OCI-LY1 (cell line): ENCODE data around the gene TMTC3.

ENCODE experiments used
- H2AFZ ChIP-seq: fragments of 200-600 bp; sonication (generic), shearing (Covaris generic); 2 replicates; pipeline ENCODE4 v1.6.0; 2014; ENCODE audit warnings: antibody characterized with exemption, mild to moderate bottlenecking, low read length
- H3F3A ChIP-seq: fragments of 200-600 bp; sonication (generic), shearing (Covaris generic); 2 replicates; pipeline ENCODE4 v1.6.0; 2014; ENCODE audit warnings: mild to moderate bottlenecking, antibody characterized with exemption, low read length, moderate library complexity; ENCODE audit not compliant: insufficient read depth
- H3K27ac ChIP-seq: fragments of 200-600 bp; sonication (generic); 2 replicates; pipeline ENCODE4 v1.5.1; 2014; ENCODE audit warnings: low read length, mixed run types, mild to moderate bottlenecking, low read depth; ENCODE audit not compliant: poor library complexity, severe bottlenecking
- H3K27me3 ChIP-seq: fragments of 200-600 bp; sonication (generic); 2 replicates; pipeline ENCODE4 v1.6.0; 2014; ENCODE audit warnings: antibody characterized with exemption, mild to moderate bottlenecking, low read length, moderate library complexity; ENCODE audit not compliant: insufficient read depth
- H3K36me3 ChIP-seq: fragments of 200-600 bp; sonication (generic); 2 replicates; pipeline ENCODE4 v1.6.1; 2014; ENCODE audit warnings: mild to moderate bottlenecking, antibody characterized with exemption, low read length, moderate library complexity, mixed read lengths; ENCODE audit not compliant: insufficient read depth
- H3K4me1 ChIP-seq: fragments of 200-600 bp; sonication (generic); 2 replicates; pipeline ENCODE4 v1.5.1; 2014; ENCODE audit warnings: mild to moderate bottlenecking, low read length, moderate library complexity; ENCODE audit not compliant: insufficient read depth, severe bottlenecking
- H3K4me2 ChIP-seq: fragments of 200-600 bp; sonication (generic), shearing (Covaris generic); 2 replicates; pipeline ENCODE4 v1.6.1; 2014; ENCODE audit warnings: low read length
- H3K4me3 ChIP-seq: fragments of 200-600 bp; sonication (generic); 2 replicates; pipeline ENCODE4 v1.5.1; 2014; ENCODE audit warnings: low read length, low read depth, mild to moderate bottlenecking, mixed read lengths; ENCODE audit not compliant: poor library complexity, severe bottlenecking
- H3K79me2 ChIP-seq: fragments of 200-600 bp; shearing (Covaris generic); 2 replicates; pipeline ENCODE4 v1.6.1; 2016; ENCODE audit warnings: mixed run types, low read length, mixed read lengths; ENCODE audit not compliant: insufficient read depth
- H3K9ac ChIP-seq: fragments of 200-600 bp; sonication (generic), shearing (Covaris generic); 2 replicates; pipeline ENCODE4 v1.6.1; 2014; ENCODE audit warnings: mild to moderate bottlenecking, low read length, mixed read lengths
- H3K9me2 ChIP-seq: fragments of 200-600 bp; sonication (generic), shearing (Covaris generic); 2 replicates; pipeline ENCODE4 v1.6.1; 2014; ENCODE audit warnings: low read depth, mild to moderate bottlenecking, low read length, mixed read lengths
- H3K9me3 ChIP-seq: fragments of 200-600 bp; shearing (Covaris generic); 2 replicates; pipeline ENCODE4 v1.6.1; 2014; ENCODE audit warnings: low read length, mixed read lengths
- H4K20me1 ChIP-seq: fragments of 200-600 bp; sonication (generic), shearing (Covaris generic); 2 replicates; pipeline ENCODE4 v1.6.0; 2016; ENCODE audit warnings: mild to moderate bottlenecking, low read length; ENCODE audit not compliant: insufficient read depth
- EZH2 ChIP-seq: fragments of 200-600 bp; sonication (generic), shearing (Covaris generic); IDR thresholded peaks from 2 replicates; pipeline ENCODE4 v1.8.0; 2017; ENCODE audit warnings: borderline replicate concordance, mixed run types, mild to moderate bottlenecking, antibody characterized with exemption, low read length, moderate library complexity, mixed read lengths
- TF ChIP-seq, protein P1 (sequence below): fragments of 200-600 bp; sonication (generic), shearing (Covaris generic); IDR thresholded peaks from 2 replicates; pipeline ENCODE4 v1.5.1; 2017; ENCODE audit warnings: mild to moderate bottlenecking, antibody characterized with exemption, low read length, moderate library complexity, mixed read lengths

The TMTC3 gene

DNA sequence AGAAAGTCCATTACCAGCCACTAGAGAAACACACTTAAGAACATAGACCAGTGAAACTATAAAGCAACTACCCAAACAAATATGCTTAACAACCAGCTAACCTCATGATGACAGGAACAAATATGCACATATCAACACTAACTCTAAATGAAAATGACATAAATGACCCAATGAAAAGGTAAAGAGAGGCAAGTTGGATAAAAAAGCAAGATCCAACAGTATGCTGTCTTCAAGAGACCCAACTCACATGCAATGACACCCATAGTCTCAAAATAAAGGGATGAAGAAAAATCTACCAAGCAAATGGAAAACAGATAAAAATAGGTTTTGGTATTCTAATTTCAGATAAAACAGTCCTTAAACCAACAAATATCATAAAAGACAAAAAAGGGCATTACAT, 77.8 kb downstream of the TMTC3 start:
- no peaks in the 10 kb centered on the region for H3K27me3 ChIP-seq
- no peak overlapping the region for H3K9ac ChIP-seq
- H2AFZ ChIP-seq = no peak overlapping the region
- H3K9me2 ChIP-seq = no peaks in the 10 kb centered on the region
- no peaks in the 10 kb centered on the region for H3K4me1 ChIP-seq
- no peaks in the 10 kb centered on the region for H4K20me1 ChIP-seq
- no peak overlapping the region for H3K27ac ChIP-seq
- no peak overlapping the region for H3K4me2 ChIP-seq
- TF ChIP-seq, protein P1, sequence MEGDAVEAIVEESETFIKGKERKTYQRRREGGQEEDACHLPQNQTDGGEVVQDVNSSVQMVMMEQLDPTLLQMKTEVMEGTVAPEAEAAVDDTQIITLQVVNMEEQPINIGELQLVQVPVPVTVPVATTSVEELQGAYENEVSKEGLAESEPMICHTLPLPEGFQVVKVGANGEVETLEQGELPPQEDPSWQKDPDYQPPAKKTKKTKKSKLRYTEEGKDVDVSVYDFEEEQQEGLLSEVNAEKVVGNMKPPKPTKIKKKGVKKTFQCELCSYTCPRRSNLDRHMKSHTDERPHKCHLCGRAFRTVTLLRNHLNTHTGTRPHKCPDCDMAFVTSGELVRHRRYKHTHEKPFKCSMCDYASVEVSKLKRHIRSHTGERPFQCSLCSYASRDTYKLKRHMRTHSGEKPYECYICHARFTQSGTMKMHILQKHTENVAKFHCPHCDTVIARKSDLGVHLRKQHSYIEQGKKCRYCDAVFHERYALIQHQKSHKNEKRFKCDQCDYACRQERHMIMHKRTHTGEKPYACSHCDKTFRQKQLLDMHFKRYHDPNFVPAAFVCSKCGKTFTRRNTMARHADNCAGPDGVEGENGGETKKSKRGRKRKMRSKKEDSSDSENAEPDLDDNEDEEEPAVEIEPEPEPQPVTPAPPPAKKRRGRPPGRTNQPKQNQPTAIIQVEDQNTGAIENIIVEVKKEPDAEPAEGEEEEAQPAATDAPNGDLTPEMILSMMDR = no peak
- no peak for TF ChIP-seq EZH2
- no peaks in the 10 kb centered on the region for H3K36me3 ChIP-seq
- H3K9me3 ChIP-seq = 0 out of 2 replicates have a peak, but pooled peaks cover 4% of the 10 kb centered on the region
- no peaks in the 10 kb centered on the region for H3K79me2 ChIP-seq
- H3F3A ChIP-seq = no peaks in the 10 kb centered on the region
- H3K4me3 ChIP-seq = no peak overlapping the region

DNA sequence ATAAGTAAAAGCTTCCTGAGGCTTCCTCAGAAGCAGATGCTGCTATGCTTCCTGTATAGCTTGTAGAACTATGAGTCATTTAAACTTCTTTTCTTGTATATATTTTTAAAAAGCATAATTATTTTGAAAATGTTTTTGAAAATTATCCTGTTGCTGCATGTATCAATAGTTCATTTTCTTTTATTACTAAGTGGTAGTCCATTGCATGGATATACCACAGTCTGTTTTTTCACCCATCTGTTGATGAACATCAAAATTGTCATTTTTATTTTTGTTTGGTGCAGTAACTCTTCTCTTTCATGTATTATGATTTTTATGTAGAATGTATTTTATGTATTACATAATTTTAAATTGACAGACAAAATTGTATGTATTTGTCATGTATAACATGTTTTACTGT, 81.4 kb downstream of the TMTC3 start:
- no peaks in the 10 kb centered on the region for H3F3A ChIP-seq
- no peaks in the 10 kb centered on the region for H3K79me2 ChIP-seq
- no peak overlapping the region for H3K9ac ChIP-seq
- H4K20me1 ChIP-seq = no peaks in the 10 kb centered on the region
- H3K9me3 ChIP-seq = 0 out of 2 replicates have a peak, but pooled peaks cover 4% of the 10 kb centered on the region
- no peaks in the 10 kb centered on the region for H3K27me3 ChIP-seq
- H2AFZ ChIP-seq = no peak overlapping the region
- no peaks in the 10 kb centered on the region for H3K9me2 ChIP-seq
- no peak overlapping the region for H3K4me3 ChIP-seq
- no peak overlapping the region for H3K27ac ChIP-seq
- H3K4me2 ChIP-seq = no peak overlapping the region
- peaks cover 9% of the 10 kb centered on the region for H3K4me1 ChIP-seq
- TF ChIP-seq EZH2 = no peak
- TF ChIP-seq, protein P1 = no peak
- no peaks in the 10 kb centered on the region for H3K36me3 ChIP-seq

DNA sequence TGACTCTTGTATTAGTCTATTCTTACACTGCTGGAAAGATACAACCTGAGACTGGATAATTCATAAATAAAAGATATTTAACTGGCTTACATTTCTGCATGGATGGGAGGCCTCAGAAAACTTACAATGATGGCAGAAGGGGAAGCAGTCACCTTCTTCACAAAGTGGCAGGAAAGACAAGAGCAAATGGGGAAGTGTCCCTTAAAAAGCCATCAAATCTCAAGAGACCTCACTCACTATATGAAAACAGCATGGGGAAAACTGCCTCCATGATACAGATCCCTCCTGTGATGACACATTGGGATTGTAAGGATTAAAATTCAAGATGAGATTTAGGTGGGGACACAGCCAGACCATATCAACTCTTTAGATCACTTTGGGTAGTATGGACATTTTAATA, 83.7 kb downstream of the TMTC3 start:
- Histone ChIP-seq H3K4me3 (no peak overlapping the region), H3K4me1 (peaks cover 9% of the 10 kb centered on the region), H3K79me2 (no peaks in the 10 kb centered on the region), H3K9me2 (no peaks in the 10 kb centered on the region), H4K20me1 (no peaks in the 10 kb centered on the region), H3K4me2 (no peak overlapping the region), H2AFZ (no peak overlapping the region), H3K9me3 (0 out of 2 replicates have a peak, but pooled peaks cover under 1% of the 10 kb centered on the region), H3K36me3 (no peaks in the 10 kb centered on the region), H3K27ac (no peak overlapping the region), H3K9ac (no peak overlapping the region), H3K27me3 (no peaks in the 10 kb centered on the region), H3F3A (no peaks in the 10 kb centered on the region)
- TF ChIP-seq, protein P1 = no peak
- TF ChIP-seq EZH2 = no peak
